SK-N-SH treated with all-trans-retinoic acid at 6 μM for 48 hours (cell line): ENCODE results near the gene ZBBX.

ENCODE experiments used
- ATAC-seq: fragments of 200-7000 bp; cut with Tn5 transposase; 3 replicates; pipeline ENCODE4 v1.9.1; 2020; ENCODE audit warnings: mild to moderate bottlenecking, moderate library complexity
- ARNTL ChIP-seq: fragments of 450-650 bp; formaldehyde crosslinking; IDR thresholded peaks from 2 replicates; pipeline ENCODE4 v1.5.0; 2020; ENCODE audit warnings: low read depth, mild to moderate bottlenecking, moderate library complexity, borderline replicate concordance
- BACH2 ChIP-seq: fragments of 250-450 bp; sonication (Bioruptor Pico); IDR thresholded peaks from 2 replicates; pipeline ENCODE4 v1.9.0; 2021; ENCODE audit warnings: mild to moderate bottlenecking, borderline replicate concordance
- CREB5 ChIP-seq: fragments of 250-450 bp; sonication (Bioruptor Pico); IDR thresholded peaks from 2 replicates; pipeline ENCODE4 v1.5.1; 2020; ENCODE audit warnings: low read depth, mild to moderate bottlenecking, moderate library complexity
- CSDC2 ChIP-seq: fragments of 250-450 bp; sonication (Bioruptor Pico); IDR thresholded peaks from 2 replicates; pipeline ENCODE4 v1.5.0; 2020; ENCODE audit warnings: mild to moderate bottlenecking, moderate library complexity
- CSRNP3 ChIP-seq: fragments of 250-450 bp; sonication (Bioruptor Pico); IDR thresholded peaks from 2 replicates; pipeline ENCODE4 v1.5.1; 2021; ENCODE audit warnings: mild to moderate bottlenecking, moderate library complexity
- ESRRG ChIP-seq: fragments of 250-450 bp; sonication (Bioruptor Pico); IDR thresholded peaks from 2 replicates; pipeline ENCODE4 v1.6.1; 2021; ENCODE audit warnings: mild to moderate bottlenecking
- GLIS3 ChIP-seq: fragments of 250-450 bp; sonication (Bioruptor Pico); IDR thresholded peaks from 2 replicates; pipeline ENCODE4 v1.5.0; 2020; ENCODE audit warnings: mild to moderate bottlenecking, moderate library complexity
- ISL1 ChIP-seq: fragments of 250-450 bp; sonication (Bioruptor Pico); IDR thresholded peaks from 2 replicates; pipeline ENCODE4 v2.1.2; 2022; ENCODE audit warnings: mild to moderate bottlenecking, moderate library complexity
- OSR1 ChIP-seq: fragments of 250-450 bp; sonication (Bioruptor Pico); IDR thresholded peaks from 2 replicates; pipeline ENCODE4 v1.8.0; 2022; ENCODE audit warnings: moderate library complexity, mild to moderate bottlenecking, inconsistent platforms
- PATZ1 ChIP-seq: fragments of 250-450 bp; sonication (Bioruptor Pico); IDR thresholded peaks from 2 replicates; pipeline ENCODE4 v1.8.0; 2020; ENCODE audit warnings: mild to moderate bottlenecking, moderate library complexity, borderline replicate concordance
- POU6F1 ChIP-seq: fragments of 250-450 bp; sonication (Bioruptor Pico); IDR thresholded peaks from 2 replicates; pipeline ENCODE4 v1.8.0; 2021; ENCODE audit warnings: low read depth, mild to moderate bottlenecking, moderate library complexity, borderline replicate concordance
- PPARA ChIP-seq: fragments of 250-450 bp; sonication (Bioruptor Pico); IDR thresholded peaks from 2 replicates; pipeline ENCODE4 v1.5.0; 2020; ENCODE audit warnings: mild to moderate bottlenecking, borderline replicate concordance
- RARB ChIP-seq: fragments of 250-450 bp; sonication (Bioruptor Pico); IDR thresholded peaks from 2 replicates; pipeline ENCODE4 v1.8.0; 2021; ENCODE audit warnings: mild to moderate bottlenecking, moderate library complexity
- SNAI2 ChIP-seq: fragments of 250-450 bp; sonication (Bioruptor Pico); IDR thresholded peaks from 2 replicates; pipeline ENCODE4 v1.5.0; 2020; ENCODE audit warnings: mild to moderate bottlenecking, moderate library complexity
- TCF4 ChIP-seq: fragments of 250-450 bp; sonication (Bioruptor Pico); IDR thresholded peaks from 2 replicates; pipeline ENCODE4 v1.8.0; 2021; ENCODE audit warnings: mild to moderate bottlenecking, moderate library complexity, borderline replicate concordance
- TOX ChIP-seq: fragments of 250-450 bp; sonication (Bioruptor Pico); IDR thresholded peaks from 2 replicates; pipeline ENCODE4 v1.8.0; 2021; ENCODE audit warnings: mild to moderate bottlenecking, moderate library complexity, borderline replicate concordance
- TSHZ2 ChIP-seq: fragments of 250-450 bp; sonication (Bioruptor Pico); IDR thresholded peaks from 2 replicates; pipeline ENCODE4 v1.5.0; 2020; ENCODE audit warnings: mild to moderate bottlenecking, moderate library complexity
- ZC3H10 ChIP-seq: fragments of 250-450 bp; sonication (Bioruptor Pico); IDR thresholded peaks from 2 replicates; pipeline ENCODE4 v1.5.1; 2021; ENCODE audit warnings: mild to moderate bottlenecking, moderate library complexity
- ZFP3 ChIP-seq: fragments of 250-450 bp; sonication (Bioruptor Pico); IDR thresholded peaks from 2 replicates; pipeline ENCODE4 v1.5.0; 2020; ENCODE audit warnings: mild to moderate bottlenecking, moderate library complexity
- ZFP30 ChIP-seq: fragments of 450-650 bp; formaldehyde crosslinking; IDR thresholded peaks from 2 replicates; pipeline ENCODE4 v1.5.0; 2022; ENCODE audit warnings: mild to moderate bottlenecking, moderate library complexity
- ZNF565 ChIP-seq: fragments of 450-650 bp; formaldehyde crosslinking; conservative IDR thresholded peaks from 2 replicates; pipeline ENCODE4 v1.5.0; 2020; ENCODE audit warnings: low read depth, mild to moderate bottlenecking, moderate library complexity
- ZNF70 ChIP-seq: fragments of 450-650 bp; formaldehyde crosslinking; IDR thresholded peaks from 2 replicates; pipeline ENCODE4 v1.5.0; 2020; ENCODE audit warnings: mild to moderate bottlenecking, moderate library complexity
- ZNF8 ChIP-seq: fragments of 450-650 bp; formaldehyde crosslinking; IDR thresholded peaks from 2 replicates; pipeline ENCODE4 v1.5.0; 2020; ENCODE audit warnings: mild to moderate bottlenecking, moderate library complexity

ZBBX gene

GRCh38 chr3:167287308-167287707 is 92.8 kb downstream of the ZBBX start:
- no peak for ATAC-seq
- no peak for TF ChIP-seq CREB5 (CRISPR knock-in tag)
- no peak for TF ChIP-seq ZFP3 (CRISPR knock-in tag)
- TF ChIP-seq ESRRG (CRISPR knock-in tag): no peak
- TF ChIP-seq ZNF70 (CRISPR knock-in tag): no peak
- TF ChIP-seq POU6F1: no peak
- no peak for TF ChIP-seq ARNTL
- TF ChIP-seq ZNF565 (CRISPR knock-in tag): no peak
- TF ChIP-seq GLIS3 (CRISPR knock-in tag): no peak
- TF ChIP-seq RARB (CRISPR knock-in tag): no peak
- TF ChIP-seq ISL1 (CRISPR knock-in tag): no peak
- no peak for TF ChIP-seq TSHZ2 (CRISPR knock-in tag)
- TF ChIP-seq ZNF8 (CRISPR knock-in tag): no peak
- no peak for TF ChIP-seq ZFP30 (CRISPR knock-in tag)
- no peak for TF ChIP-seq OSR1 (CRISPR knock-in tag)
- no peak for TF ChIP-seq PATZ1
- no peak for TF ChIP-seq CSDC2 (CRISPR knock-in tag)
- no peak for TF ChIP-seq PPARA (CRISPR knock-in tag)

- no peak for ATAC-seq
These were observed 105.8 kb downstream of the ZBBX start for GRCh38 chr3:167274141-167274874.

More at GRCh38 chr3:167274141-167274874, 105.8 kb downstream of the ZBBX start:
- TF ChIP-seq ZC3H10 (CRISPR knock-in tag): no peak
- TF ChIP-seq TCF4 (CRISPR knock-in tag): no peak
- no peak for TF ChIP-seq ZFP3 (CRISPR knock-in tag)
- no peak for TF ChIP-seq CSRNP3 (CRISPR knock-in tag)
- TF ChIP-seq ISL1 (CRISPR knock-in tag): no peak
- no peak for TF ChIP-seq CSDC2 (CRISPR knock-in tag)
- TF ChIP-seq TOX (CRISPR knock-in tag): no peak
- no peak for TF ChIP-seq ZNF8 (CRISPR knock-in tag)
- TF ChIP-seq PATZ1: no peak
- no peak for TF ChIP-seq ARNTL
- TF ChIP-seq PPARA (CRISPR knock-in tag): no peak
- no peak for TF ChIP-seq POU6F1
- no peak for TF ChIP-seq GLIS3 (CRISPR knock-in tag)
- no peak for TF ChIP-seq ZNF565 (CRISPR knock-in tag)
- no peak for TF ChIP-seq OSR1 (CRISPR knock-in tag)
- TF ChIP-seq ZFP30 (CRISPR knock-in tag): no peak
- TF ChIP-seq RARB (CRISPR knock-in tag): no peak
- TF ChIP-seq SNAI2 (CRISPR knock-in tag): no peak
- no peak for TF ChIP-seq BACH2
